Activated T-cell treated with anti-CD3 and anti-CD28 coated beads for 48 hours (primary cell): ENCODE results near the gene CCS.
"Not testable (repeated sequence)": the region's sequence is repeated elsewhere in the genome, so short reads cannot be mapped to it uniquely, and the experiment has no call there.

ENCODE experiments used
- DNase-seq: peaks from one replicate; pipeline ENCODE4 v3.0.0-alpha.2; 2020; ENCODE audit warnings: low read depth

CCS gene

GRCh38 chr11:66592457-66593302, at the start of gene CCS, which contains the start of gene CCDC87:
Gene CCS, plus strand, starts transcription at chr11:66593185. Its CDS starts 77 bp downstream, at chr11:66593262.
Gene CCDC87, minus strand, starts transcription at chr11:66593063. Its CDS starts 48 bp downstream, at chr11:66593015.
- peak; percentile 98 for DNase-seq

- DNase-seq: peak; percentile 52
Observed at GRCh38 chr11:66543263-66544107, 49.5 kb upstream of the CCS start.

GRCh38 chr11:66544952-66545351, 48.0 kb upstream of the CCS start:
- not testable (repeated sequence) for DNase-seq

- peak; percentile 93 for DNase-seq
Observed at GRCh38 chr11:66545701-66546367, 47.2 kb upstream of the CCS start, which contains the start of gene ZDHHC24. Gene ZDHHC24, minus strand, starts transcription at chr11:66546048. Its CDS starts 45 bp downstream, at chr11:66546003.

GRCh38 chr11:66546368-66546965, 46.5 kb upstream of the CCS start, which contains the start of gene ACTN3:
Gene ACTN3, plus strand, starts transcription at chr11:66546903. Its CDS starts 35 bp downstream, at chr11:66546938.
- no peak for DNase-seq

GRCh38 chr11:66546966-66547661, 45.9 kb upstream of the CCS start:
- DNase-seq: no peak

- DNase-seq: no peak
Observed at GRCh38 chr11:66547662-66548009, 45.3 kb upstream of the CCS start.

- no peak for DNase-seq
Observed at GRCh38 chr11:66548041-66548440, 44.9 kb upstream of the CCS start.

GRCh38 chr11:66548774-66549630, 44.0 kb upstream of the CCS start:
- no peak for DNase-seq

GRCh38 chr11:66549696-66550095, 43.3 kb upstream of the CCS start:
- DNase-seq: no peak

- DNase-seq: no peak
Observed at GRCh38 chr11:66550887-66551286, 42.1 kb upstream of the CCS start.

- no peak for DNase-seq
Observed at GRCh38 chr11:66554602-66555001, 38.4 kb upstream of the CCS start.

GRCh38 chr11:66555416-66555815, 37.6 kb upstream of the CCS start:
- DNase-seq: no peak

- DNase-seq: no peak
Observed at GRCh38 chr11:66556086-66556485, 36.9 kb upstream of the CCS start.

GRCh38 chr11:66557733-66558326, 35.2 kb upstream of the CCS start:
- DNase-seq: no peak

- peak; percentile 38 for DNase-seq
Observed at GRCh38 chr11:66559142-66559865, 33.7 kb upstream of the CCS start.

- no peak for DNase-seq
Observed at GRCh38 chr11:66559866-66560676, 32.9 kb upstream of the CCS start.
